Measurements from ENCODE around the gene NDUFS8. TPM values are rescaled to one million over a fixed set of nuclear protein-coding genes. Genes with fewer than 3 reads are reported as not detected.

NDUFS8 gene
- total RNA-seq, 4 donors from 2014 or later, result 53.4 to 291 (median 139) TPM

DNA sequence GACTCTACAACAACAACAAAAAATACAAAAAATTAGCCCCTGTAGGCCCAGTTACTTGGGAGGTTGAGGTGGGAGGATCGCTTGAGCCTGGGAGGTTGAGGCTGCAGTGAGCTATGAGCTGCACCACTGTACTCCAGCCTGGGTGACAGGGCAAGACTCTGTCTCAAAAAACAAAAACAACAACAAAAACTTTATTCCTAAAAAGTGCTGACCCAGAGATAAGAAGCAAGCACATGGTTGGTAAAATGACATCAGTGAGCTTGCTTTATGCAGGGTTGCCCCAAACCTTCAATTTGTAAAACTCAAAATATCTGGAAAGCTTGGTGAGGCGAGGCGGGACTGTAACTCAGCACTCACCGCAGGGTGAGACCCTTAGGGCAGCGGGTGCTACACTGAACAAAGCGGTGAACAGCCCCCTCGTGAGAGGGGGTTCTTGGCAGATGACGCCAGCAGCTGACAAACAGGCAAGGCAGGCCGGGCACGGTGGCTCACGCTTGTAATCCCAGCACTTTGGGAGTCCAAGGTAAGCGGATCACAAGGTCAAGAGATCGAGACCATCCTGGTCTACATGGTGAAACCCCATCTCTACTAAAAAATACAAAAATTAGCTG is 4.9 kb downstream of the NDUFS8 start:
- no peak for DNase-seq
- no peak for TF ChIP-seq CTCF (IDR thresholded peaks at IDR 0.05)
- no peak for TF ChIP-seq POLR2A (IDR thresholded peaks at IDR 0.05)
- no peak overlapping the region for H3K4me3 ChIP-seq
- H3K36me3 ChIP-seq, result no peaks in the 10 kb centered on the region
- H3K27ac ChIP-seq, result no peak overlapping the region
- no peaks in the 10 kb centered on the region for H3K9me3 ChIP-seq
- intact Hi-C loops (cut with DNase I; ENCODE audit: low total_unique reads), result no loop called here
- peaks cover 13 to 18% of the 10 kb centered on the region in 2 donors for H3K4me1 ChIP-seq
- H3K27me3 ChIP-seq, result no peaks in the 10 kb centered on the region

DNA sequence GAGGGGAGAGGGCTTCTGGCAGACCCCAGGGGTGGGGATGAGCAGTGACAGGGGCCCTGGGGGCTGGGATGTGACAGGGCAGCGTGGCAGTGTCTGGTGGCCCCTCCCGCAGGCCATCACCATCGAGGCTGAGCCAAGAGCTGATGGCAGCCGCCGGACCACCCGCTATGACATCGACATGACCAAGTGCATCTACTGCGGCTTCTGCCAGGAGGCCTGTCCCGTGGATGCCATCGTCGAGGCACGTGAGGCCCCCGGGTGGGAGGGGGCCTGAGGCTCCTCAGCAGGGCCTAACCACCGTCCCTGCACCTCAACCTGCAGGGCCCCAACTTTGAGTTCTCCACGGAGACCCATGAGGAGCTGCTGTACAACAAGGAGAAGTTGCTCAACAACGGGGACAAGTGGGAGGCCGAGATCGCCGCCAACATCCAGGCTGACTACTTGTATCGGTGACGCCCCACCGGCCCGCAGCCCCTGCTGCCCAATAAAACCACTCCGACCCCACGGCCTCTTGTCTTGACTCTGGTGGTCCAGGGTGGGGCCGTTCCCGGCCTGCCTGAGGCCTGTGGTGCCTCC is 5.7 kb downstream of the NDUFS8 start:
- H3K9me3 ChIP-seq, result no peaks in the 10 kb centered on the region
- intact Hi-C loops (cut with DNase I; ENCODE audit: low total_unique reads), result no loop called here
- peaks cover 13 to 16% of the 10 kb centered on the region in 2 donors for H3K4me1 ChIP-seq
- DNase-seq, result no peak
- H3K4me3 ChIP-seq, result no peak overlapping the region
- no peaks in the 10 kb centered on the region for H3K27me3 ChIP-seq
- peak overlapping the region; percentile 5 to 39 for H3K27ac ChIP-seq
- no peak for TF ChIP-seq CTCF (IDR thresholded peaks at IDR 0.05)
- no peak for TF ChIP-seq POLR2A (IDR thresholded peaks at IDR 0.05)
- no peaks in the 10 kb centered on the region for H3K36me3 ChIP-seq

- peaks cover 7 to 11% of the 10 kb centered on the region in 2 donors for H3K4me1 ChIP-seq
- no peak overlapping the region for H3K4me3 ChIP-seq
- TF ChIP-seq CTCF (IDR thresholded peaks at IDR 0.05) (no peak), POLR2A (IDR thresholded peaks at IDR 0.05) (no peak)
- no peak for DNase-seq
- peak overlapping the region; percentile 5 to 39 for H3K27ac ChIP-seq
- H3K36me3 ChIP-seq, result no peaks in the 10 kb centered on the region
- intact Hi-C loops (cut with DNase I; ENCODE audit: low total_unique reads), result no loop called here
- H3K27me3 ChIP-seq, result no peaks in the 10 kb centered on the region
- H3K9me3 ChIP-seq, result no peaks in the 10 kb centered on the region
These were observed 6.3 kb downstream of the NDUFS8 start for GRCh38 chr11:68036717-68037239.

- no peak for DNase-seq
- H3K4me1 ChIP-seq, result peaks cover 5 to 9% of the 10 kb centered on the region in 2 donors
- peak overlapping the region; percentile 87 to 91 for H3K27ac ChIP-seq
- intact Hi-C loops (cut with DNase I; ENCODE audit: low total_unique reads), result no loop called here
- no peaks in the 10 kb centered on the region for H3K9me3 ChIP-seq
- TF ChIP-seq POLR2A (IDR thresholded peaks at IDR 0.05), result no peak
- TF ChIP-seq CTCF (IDR thresholded peaks at IDR 0.05), result no peak
- no peak overlapping the region for H3K4me3 ChIP-seq
- H3K36me3 ChIP-seq, result no peaks in the 10 kb centered on the region
- H3K27me3 ChIP-seq, result no peaks in the 10 kb centered on the region
These were observed 7.1 kb downstream of the NDUFS8 start for GRCh38 chr11:68037411-68038225.

All from uterus (tissue), 4 donors.